ENCODE data around the gene XYLT1. TPM values are rescaled to one million over a fixed set of nuclear protein-coding genes. Genes with fewer than 3 reads are reported as not detected.

Gene XYLT1
- total and polyA plus RNA-seq, 9 of the 15 experiments (the other 6 are each of a cell fraction or from before 2014, with no cell fraction given) = 0.03 to 0.09 (median 0.08) TPM; not detected in 6

GRCh38 chr16:17259751-17260270 is 210.9 kb downstream of the XYLT1 start:
- no peak overlapping the region for H3K27ac ChIP-seq (ENCODE audit: extremely low read depth, low read depth, low read length)
- BruUV-seq (replicated peaks) = no TSS peak
- intact Hi-C loops (cut with micrococcal nuclease) (no loop called here), in situ Hi-C loops (cut with MboI) (no loop called here)
- CTCF ChIA-PET (ENCODE audit: low intra/inter-chr PET ratio) = no interaction called here
- no peaks in the 10 kb centered on the region for H3K79me2 ChIP-seq (ENCODE audit: control insufficient read depth, insufficient read depth, low read length)
- TF ChIP-seq NONO (IDR thresholded peaks at IDR 0.05; ENCODE audit: low read depth in 2 of 2, low read length in 1 of 2) = no peak
- no peak for TF ChIP-seq HDGF (IDR thresholded peaks at IDR 0.05)
- no peak for TF ChIP-seq ILK (tag; IDR thresholded peaks at IDR 0.05; ENCODE audit: borderline replicate concordance, low read depth)
- TF ChIP-seq RBM14 (IDR thresholded peaks at IDR 0.05; ENCODE audit: borderline replicate concordance, insufficient read depth, low read depth, low read length) = no peak
- no peak for TF ChIP-seq ZBTB11 (CRISPR knock-in tag; IDR thresholded peaks at IDR 0.05)
- no peak for TF ChIP-seq ARID3B (CRISPR knock-in tag; IDR thresholded peaks at IDR 0.05; ENCODE audit: borderline replicate concordance)
- no peak for TF ChIP-seq TARDBP (IDR thresholded peaks at IDR 0.05)
- no peak for TF ChIP-seq ETV1 (tag; conservative IDR thresholded peaks at IDR 0.05; ENCODE audit: low read depth)
- no peak for TF ChIP-seq ATF2 (CRISPR knock-in tag; IDR thresholded peaks at IDR 0.05)
- TF ChIP-seq ZNF589 (CRISPR knock-in tag; IDR thresholded peaks at IDR 0.05; ENCODE audit: low read depth) = no peak
- TF ChIP-seq TAF1 (IDR thresholded peaks at IDR 0.05; ENCODE audit: control insufficient read depth, extremely low read depth, insufficient read depth, low read length, severe bottlenecking) = no peak
- no peak for TF ChIP-seq ZNF24 (IDR thresholded peaks at IDR 0.05)
- no peak for TF ChIP-seq KDM1A (IDR thresholded peaks at IDR 0.05)
- H3K4me1 ChIP-seq (replicated peaks in 1 of 2; ENCODE audit: control insufficient read depth in 2 of 2, insufficient read depth in 2 of 2, low read length in 2 of 2) = no peaks in the 10 kb centered on the region
- no peak for FAIRE-seq
- DNase-seq (ENCODE audit: extremely low read depth in 1 of 4, low spot score in 3 of 4) = no peak
- no peak overlapping the region for H2AFZ ChIP-seq (ENCODE audit: low read depth, low read length)
- 0% methylated on average over 6 of the region's 6 CpGs for WGBS (ENCODE audit: insufficient coverage, low coverage, missing lambda C conversion rate)
- no peak overlapping the region for H3K4me3 ChIP-seq
- H3K9me1 ChIP-seq (ENCODE audit: control insufficient read depth, insufficient read depth, low read length) = no peaks in the 10 kb centered on the region
- H3K27me3 ChIP-seq (ENCODE audit: control insufficient read depth in 2 of 2, insufficient read depth in 2 of 2, low read length in 2 of 2) = peaks cover 21 to 41% of the 10 kb centered on the region in 2 experiments; a peak in 4 of 5 replicates
- no peak overlapping the region for H3K4me2 ChIP-seq (ENCODE audit: insufficient read depth, low read length)
- no peak for ATAC-seq
- H3K36me3 ChIP-seq (ENCODE audit: control insufficient read depth, insufficient read depth, low read length) = no peaks in the 10 kb centered on the region
- no peaks in the 10 kb centered on the region for H4K20me1 ChIP-seq (replicated peaks; ENCODE audit: control insufficient read depth, insufficient read depth, low read length)
- no peak overlapping the region for H3K9ac ChIP-seq (ENCODE audit: insufficient read depth in 1 of 2, low read depth in 2 of 2, low read length in 2 of 2)
- POLR2A ChIA-PET = interaction anchor here (1.2 kb wide), 1 partner anchor 8 kb away, joined by 3 read pairs; no protein-coding TSS in a partner anchor
- no peaks in the 10 kb centered on the region for H3K9me3 ChIP-seq (replicated peaks; ENCODE audit: control insufficient read depth, insufficient read depth, low read depth, low read length)

Data from K562 (cell line).